ENCODE data around the gene RUFY3.

Gene RUFY3

GRCh38 chr4:70793626-70794025 lies 71.9 kb downstream of the RUFY3 start:
- CTCF ChIA-PET: no interaction called here

More at GRCh38 chr4:70793626-70794025, 71.9 kb downstream of the RUFY3 start:
- TF ChIP-seq ZNF747 (tag by site-specific recombination; IDR thresholded peaks at IDR 0.05) (no peak), ZFP41 (tag by site-specific recombination; IDR thresholded peaks at IDR 0.05; ENCODE audit: borderline replicate concordance) (no peak), IKZF3 (tag by site-specific recombination; IDR thresholded peaks at IDR 0.05) (no peak), CTCF (tag by site-specific recombination; IDR thresholded peaks at IDR 0.05) (no peak), ZNF416 (tag by site-specific recombination; IDR thresholded peaks at IDR 0.05) (no peak), ZNF776 (tag by site-specific recombination; IDR thresholded peaks at IDR 0.05; ENCODE audit: borderline replicate concordance) (no peak), ZBTB49 (tag by site-specific recombination; IDR thresholded peaks at IDR 0.05; ENCODE audit: low read depth) (no peak), ZNF670 (tag by site-specific recombination; IDR thresholded peaks at IDR 0.05; ENCODE audit: low read depth) (no peak), ZNF266 (tag by site-specific recombination; IDR thresholded peaks at IDR 0.05; ENCODE audit: low read depth) (no peak), ZNF10 (tag by site-specific recombination; IDR thresholded peaks at IDR 0.05) (no peak), ZNF664 (tag by site-specific recombination; IDR thresholded peaks at IDR 0.05) (no peak), ZNF394 (tag by site-specific recombination; IDR thresholded peaks at IDR 0.05; ENCODE audit: borderline replicate concordance) (no peak), PRDM4 (tag by site-specific recombination; IDR thresholded peaks at IDR 0.05) (no peak), ZNF513 (tag by site-specific recombination; IDR thresholded peaks at IDR 0.05) (no peak), FEZF1 (tag by site-specific recombination; IDR thresholded peaks at IDR 0.05) (no peak), ZNF629 (tag by site-specific recombination; IDR thresholded peaks at IDR 0.05) (no peak), OVOL3 (tag by site-specific recombination; IDR thresholded peaks at IDR 0.05) (no peak), ZNF19 (tag by site-specific recombination; IDR thresholded peaks at IDR 0.05; ENCODE audit: low read depth) (no peak), ZNF830 (tag by site-specific recombination; IDR thresholded peaks at IDR 0.05; ENCODE audit: low read depth) (no peak), SETDB1 (IDR thresholded peaks at IDR 0.05; ENCODE audit: insufficient read length, low read length) (no peak)
- no peak overlapping the region for H3K4me3 ChIP-seq (ENCODE audit: low read depth, low read length)
- POLR2A ChIA-PET: no interaction called here
- H3K36me3 ChIP-seq (ENCODE audit: control insufficient read depth in 2 of 2, insufficient read depth in 1 of 2, low read length in 2 of 2): peaks cover 10 to 93% of the 10 kb centered on the region in 2 experiments; a peak in 2 of 3 replicates
- no peak overlapping the region for H3K27ac ChIP-seq (ENCODE audit: extremely low read depth, low read depth, low read length)
- H3K9me3 ChIP-seq (ENCODE audit: control insufficient read depth, insufficient read depth, low read depth, low read length): no peaks in the 10 kb centered on the region
- no peaks in the 10 kb centered on the region for H3K4me1 ChIP-seq (ENCODE audit: control insufficient read depth, insufficient read depth, low read length)
